ENCODE measurements around the gene XCL1. TPM values are rescaled to one million over a fixed set of nuclear protein-coding genes. Genes with fewer than 3 reads are reported as not detected.
"Not testable (repeated sequence)": the region's sequence is repeated elsewhere in the genome, so short reads cannot be mapped to it uniquely, and the experiment has no call there.

Gene XCL1
- total and polyA plus RNA-seq, 5 experiments from 2014 or later: 0.36 to 1.5 (median 0.65) TPM; not detected in 2

GRCh38 chr1:168595403-168595802 lies 19.0 kb downstream of the XCL1 start:
- DNase-seq, H3K27ac Mint-ChIP-seq, H3K36me3 Mint-ChIP-seq, H3K4me1 Mint-ChIP-seq, ATAC-seq, H3K27me3 Mint-ChIP-seq, H3K9me3 Mint-ChIP-seq, POLR2A ChIA-PET, H3K4me3 Mint-ChIP-seq: not testable (repeated sequence)

- no peak overlapping the region for H3K27ac Mint-ChIP-seq
- POLR2A ChIA-PET: no interaction called here
- DNase-seq: no peak
Observed at GRCh38 chr1:168598125-168598524, 21.7 kb downstream of the XCL1 start.

GRCh38 chr1:168598892-168599291 lies 22.5 kb downstream of the XCL1 start:
- H3K4me3 Mint-ChIP-seq: no peak overlapping the region
- DNase-seq (no peak), ATAC-seq (no peak)
- no peak overlapping the region for H3K27ac Mint-ChIP-seq
- H3K9me3 Mint-ChIP-seq: peaks cover 0 to 2% (median 0%) of the 10 kb centered on the region in 9 donors
- no peaks in the 10 kb centered on the region for H3K27me3 Mint-ChIP-seq
- H3K4me1 Mint-ChIP-seq: peaks cover 0 to 5% (median under 1%) of the 10 kb centered on the region in 4 donors
- POLR2A ChIA-PET: no interaction called here
- H3K36me3 Mint-ChIP-seq: no peaks in the 10 kb centered on the region

More at GRCh38 chr1:168598125-168598524, 21.7 kb downstream of the XCL1 start:
- Mint-ChIP-seq H3K4me1 (no peaks in the 10 kb centered on the region), H3K4me3 (no peak overlapping the region), H3K36me3 (no peaks in the 10 kb centered on the region), H3K27me3 (no peaks in the 10 kb centered on the region), H3K9me3 (peaks cover 0 to 2% (median 0%) of the 10 kb centered on the region in 9 donors)
- ATAC-seq: no peak

GRCh38 chr1:168599641-168600040 lies 23.2 kb downstream of the XCL1 start:
- no peaks in the 10 kb centered on the region for H3K27me3 Mint-ChIP-seq
- POLR2A ChIA-PET: no interaction called here
- peaks cover 0 to 5% (median under 1%) of the 10 kb centered on the region in 4 donors for H3K4me1 Mint-ChIP-seq
- H3K27ac Mint-ChIP-seq: peak overlapping the region in 1 of 10 donors; percentile 52
- H3K36me3 Mint-ChIP-seq: no peaks in the 10 kb centered on the region
- peaks cover 0 to 2% (median 0%) of the 10 kb centered on the region in 9 donors for H3K9me3 Mint-ChIP-seq
- DNase-seq (no peak), ATAC-seq (no peak)
- H3K4me3 Mint-ChIP-seq: no peak overlapping the region

GRCh38 chr1:168601051-168601450 lies 24.6 kb downstream of the XCL1 start:
- POLR2A ChIA-PET: no interaction called here
- DNase-seq (no peak), ATAC-seq (no peak)
- Mint-ChIP-seq H3K27ac (no peak overlapping the region), H3K9me3 (peaks cover 0 to 2% (median 0%) of the 10 kb centered on the region in 9 donors), H3K36me3 (no peaks in the 10 kb centered on the region), H3K27me3 (no peaks in the 10 kb centered on the region), H3K4me1 (peaks cover 0 to 5% (median under 1%) of the 10 kb centered on the region in 4 donors), H3K4me3 (no peak overlapping the region)

GRCh38 chr1:168603501-168604110 lies 27.2 kb downstream of the XCL1 start:
- POLR2A ChIA-PET: interaction anchor here (1.3 kb wide), 1 partner anchor 745 kb away, joined by 3 read pairs; no protein-coding TSS in a partner anchor
- H3K4me3 Mint-ChIP-seq: no peak overlapping the region
- no peak overlapping the region for H3K27ac Mint-ChIP-seq
- peak; percentile 43 to 84 (median 62) for DNase-seq
- no peaks in the 10 kb centered on the region for H3K9me3 Mint-ChIP-seq
- H3K27me3 Mint-ChIP-seq: no peaks in the 10 kb centered on the region
- ATAC-seq: peak; percentile 82 to 94
- peaks cover 0 to 5% (median under 1%) of the 10 kb centered on the region in 4 donors for H3K4me1 Mint-ChIP-seq
- no peaks in the 10 kb centered on the region for H3K36me3 Mint-ChIP-seq

- POLR2A ChIA-PET: no interaction called here
- H3K27ac Mint-ChIP-seq: no peak overlapping the region
- DNase-seq (no peak), ATAC-seq (no peak)
- H3K27me3 Mint-ChIP-seq: no peaks in the 10 kb centered on the region
- H3K4me3 Mint-ChIP-seq: no peak overlapping the region
- H3K4me1 Mint-ChIP-seq: peaks cover 0 to 5% (median 2%) of the 10 kb centered on the region in 4 donors
- no peaks in the 10 kb centered on the region for H3K36me3 Mint-ChIP-seq
- no peaks in the 10 kb centered on the region for H3K9me3 Mint-ChIP-seq
Observed at GRCh38 chr1:168605443-168605842, 29.0 kb downstream of the XCL1 start.

GRCh38 chr1:168606096-168606495 lies 29.7 kb downstream of the XCL1 start:
- ATAC-seq (no peak), DNase-seq (no peak)
- no peaks in the 10 kb centered on the region for H3K36me3 Mint-ChIP-seq
- no peaks in the 10 kb centered on the region for H3K27me3 Mint-ChIP-seq
- peaks cover 0 to 5% (median 2%) of the 10 kb centered on the region in 4 donors for H3K4me1 Mint-ChIP-seq
- no peaks in the 10 kb centered on the region for H3K9me3 Mint-ChIP-seq
- no peak overlapping the region for H3K27ac Mint-ChIP-seq
- POLR2A ChIA-PET: no interaction called here
- H3K4me3 Mint-ChIP-seq: no peak overlapping the region

GRCh38 chr1:168607872-168608428 lies 31.5 kb downstream of the XCL1 start:
- Mint-ChIP-seq H3K4me1 (peaks cover 0 to 5% (median 2%) of the 10 kb centered on the region in 4 donors), H3K27me3 (peaks cover 0 to 4% (median 0%) of the 10 kb centered on the region in 5 donors), H3K9me3 (no peaks in the 10 kb centered on the region), H3K36me3 (no peaks in the 10 kb centered on the region), H3K27ac (no peak overlapping the region), H3K4me3 (no peak overlapping the region)
- POLR2A ChIA-PET: no interaction called here
- DNase-seq: no peak
- ATAC-seq: no peak

GRCh38 chr1:168608796-168609715 lies 32.7 kb downstream of the XCL1 start:
- no peak for ATAC-seq
- Mint-ChIP-seq H3K9me3 (peaks cover 0 to 2% (median 0%) of the 10 kb centered on the region in 9 donors), H3K27me3 (peaks cover 0 to 8% (median 2%) of the 10 kb centered on the region in 5 donors), H3K27ac (peak overlapping the region in 1 of 10 donors; percentile 8), H3K4me3 (no peak overlapping the region), H3K36me3 (no peaks in the 10 kb centered on the region), H3K4me1 (peaks cover 0 to 2% (median 0%) of the 10 kb centered on the region in 4 donors)
- no peak for DNase-seq
- POLR2A ChIA-PET: no interaction called here

GRCh38 chr1:168609741-168610510 lies 33.5 kb downstream of the XCL1 start:
- POLR2A ChIA-PET: no interaction called here
- Mint-ChIP-seq H3K4me1 (peaks cover 0 to 2% (median 0%) of the 10 kb centered on the region in 4 donors), H3K27ac (no peak overlapping the region), H3K4me3 (no peak overlapping the region), H3K36me3 (no peaks in the 10 kb centered on the region), H3K27me3 (peaks cover 0 to 8% (median 2%) of the 10 kb centered on the region in 5 donors), H3K9me3 (peaks cover 0 to 2% (median 0%) of the 10 kb centered on the region in 9 donors)
- no peak for DNase-seq
- no peak for ATAC-seq

GRCh38 chr1:168613038-168613451 lies 36.6 kb downstream of the XCL1 start:
- Mint-ChIP-seq H3K36me3 (no peaks in the 10 kb centered on the region), H3K4me1 (peaks cover 0 to 2% (median 0%) of the 10 kb centered on the region in 4 donors), H3K4me3 (no peak overlapping the region), H3K27ac (no peak overlapping the region), H3K9me3 (peaks cover 0 to 2% (median 0%) of the 10 kb centered on the region in 9 donors), H3K27me3 (peaks cover 0 to 8% (median 3%) of the 10 kb centered on the region in 5 donors)
- no peak for ATAC-seq
- DNase-seq: no peak
- POLR2A ChIA-PET: no interaction called here
